Epithelial cell of esophagus (primary cell): Measurements from ENCODE around the gene SLC39A11.

ENCODE experiments used
- DNase-seq: peaks from one replicate; pipeline ENCODE4 v3.0.0; 2010; ENCODE audit warnings: low read depth
- H3K4me3 ChIP-seq: 2 replicates; pipeline ENCODE4 v1.5.1; 2011; ENCODE audit warnings: mild to moderate bottlenecking, low read length, control low read depth
- TF ChIP-seq, protein P1 (sequence below): IDR thresholded peaks from 2 replicates; pipeline ENCODE4 v1.5.1; 2011; ENCODE audit warnings: low read depth, mild to moderate bottlenecking, low read length, control low read depth, inconsistent platforms; ENCODE audit not compliant: insufficient read depth; ENCODE audit errors: missing control alignments

The SLC39A11 gene

DNA sequence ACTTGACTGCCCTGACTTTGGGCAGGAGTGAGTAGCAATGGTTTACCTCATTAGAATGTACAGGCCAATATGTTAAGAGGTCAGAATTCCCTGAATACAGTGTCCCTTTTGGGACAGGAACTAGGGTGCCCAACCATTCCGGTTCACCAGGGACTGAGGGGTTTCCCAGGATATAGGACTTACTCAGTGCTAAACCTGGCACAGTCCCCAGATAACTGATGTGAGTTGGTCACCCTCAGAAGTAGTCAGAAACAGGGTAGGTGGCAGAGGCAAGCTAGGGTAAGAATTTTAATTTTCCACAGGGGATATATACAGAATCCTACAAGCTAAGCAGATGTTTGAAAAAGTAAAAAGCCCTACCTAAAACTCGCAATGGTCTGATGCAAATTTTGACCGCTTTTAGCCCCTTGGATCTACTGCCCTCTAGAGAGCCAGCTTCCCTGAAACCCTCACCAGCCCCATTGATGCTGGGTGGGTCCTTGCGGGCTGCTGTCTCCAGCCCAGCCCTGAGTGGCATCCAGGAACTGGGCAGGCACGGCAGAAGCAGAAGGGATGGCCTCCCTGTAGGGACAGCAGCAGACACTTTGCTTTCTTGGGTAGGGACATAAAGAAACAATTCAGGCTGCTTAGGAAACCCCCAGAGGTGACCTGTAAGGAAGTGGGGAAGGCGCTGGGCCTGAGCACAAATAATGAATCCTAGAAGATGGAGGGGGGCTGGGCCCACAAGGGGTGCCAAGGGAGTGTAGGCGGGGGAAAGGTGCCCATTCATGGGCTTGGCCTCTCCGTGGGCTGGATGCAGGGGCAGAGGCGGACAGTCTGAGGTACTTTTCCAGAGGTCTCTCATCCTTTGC is 434.8 kb downstream of the SLC39A11 start:
- TF ChIP-seq, protein P1, sequence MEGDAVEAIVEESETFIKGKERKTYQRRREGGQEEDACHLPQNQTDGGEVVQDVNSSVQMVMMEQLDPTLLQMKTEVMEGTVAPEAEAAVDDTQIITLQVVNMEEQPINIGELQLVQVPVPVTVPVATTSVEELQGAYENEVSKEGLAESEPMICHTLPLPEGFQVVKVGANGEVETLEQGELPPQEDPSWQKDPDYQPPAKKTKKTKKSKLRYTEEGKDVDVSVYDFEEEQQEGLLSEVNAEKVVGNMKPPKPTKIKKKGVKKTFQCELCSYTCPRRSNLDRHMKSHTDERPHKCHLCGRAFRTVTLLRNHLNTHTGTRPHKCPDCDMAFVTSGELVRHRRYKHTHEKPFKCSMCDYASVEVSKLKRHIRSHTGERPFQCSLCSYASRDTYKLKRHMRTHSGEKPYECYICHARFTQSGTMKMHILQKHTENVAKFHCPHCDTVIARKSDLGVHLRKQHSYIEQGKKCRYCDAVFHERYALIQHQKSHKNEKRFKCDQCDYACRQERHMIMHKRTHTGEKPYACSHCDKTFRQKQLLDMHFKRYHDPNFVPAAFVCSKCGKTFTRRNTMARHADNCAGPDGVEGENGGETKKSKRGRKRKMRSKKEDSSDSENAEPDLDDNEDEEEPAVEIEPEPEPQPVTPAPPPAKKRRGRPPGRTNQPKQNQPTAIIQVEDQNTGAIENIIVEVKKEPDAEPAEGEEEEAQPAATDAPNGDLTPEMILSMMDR: peak; percentile 9
- H3K4me3 ChIP-seq: no peak overlapping the region
- DNase-seq: peak; percentile 24

GRCh38 chr17:72656130-72656763 is 436.2 kb downstream of the SLC39A11 start:
- no peak overlapping the region for H3K4me3 ChIP-seq
- no peak for DNase-seq
- TF ChIP-seq, protein P1: no peak

- H3K4me3 ChIP-seq: no peak overlapping the region
- TF ChIP-seq, protein P1: no peak
- DNase-seq: no peak
Observed at GRCh38 chr17:72654706-72655105, 437.8 kb downstream of the SLC39A11 start.

- TF ChIP-seq, protein P1: no peak
- DNase-seq: no peak
- no peak overlapping the region for H3K4me3 ChIP-seq
Observed at GRCh38 chr17:72651988-72652387, 440.5 kb downstream of the SLC39A11 start.

GRCh38 chr17:72648702-72649101 is 443.8 kb downstream of the SLC39A11 start:
- no peak overlapping the region for H3K4me3 ChIP-seq

DNA sequence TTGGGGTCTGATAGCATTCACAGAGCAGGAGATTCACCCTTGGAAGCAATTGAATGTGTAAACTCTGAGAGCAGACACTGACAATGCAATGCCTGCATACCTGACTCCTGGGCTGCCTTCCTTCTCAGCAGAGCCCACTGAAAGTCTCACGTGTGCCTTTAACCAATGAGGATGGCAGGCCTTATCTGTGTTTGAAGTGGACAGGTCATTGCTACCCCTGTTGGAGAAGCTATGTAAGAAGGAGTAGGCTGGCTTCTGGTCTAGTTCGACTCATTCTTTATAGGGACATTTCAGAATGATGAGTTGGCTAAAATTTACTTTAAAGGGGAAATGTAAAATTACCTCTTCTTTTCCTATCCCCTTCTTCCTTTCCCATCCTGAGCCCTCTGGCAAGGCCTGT is 446.3 kb downstream of the SLC39A11 start:
- DNase-seq: no peak
- TF ChIP-seq, protein P1: no peak
- no peak overlapping the region for H3K4me3 ChIP-seq

More at GRCh38 chr17:72648702-72649101, 443.8 kb downstream of the SLC39A11 start:
- DNase-seq: no peak
- TF ChIP-seq, protein P1: no peak

- DNase-seq: no peak
- TF ChIP-seq, protein P1: no peak
- no peak overlapping the region for H3K4me3 ChIP-seq
Observed at GRCh38 chr17:72644492-72644891, 448.0 kb downstream of the SLC39A11 start.
